K562 (cell line): ENCODE measurements around the gene DYNC2I2. TPM values are rescaled to one million over a fixed set of nuclear protein-coding genes. Genes with fewer than 3 reads are reported as not detected.

Source experiments
- CEBPB ChIP-seq: fragments of 450-650 bp; IDR thresholded peaks from 2 replicates; pipeline ENCODE4 v1.6.1; 2016; ENCODE audit warnings: missing genetic modification characterization, missing compliant biosample characterization
- CHD4 ChIP-seq: fragments of 200-600 bp; sonication (generic); IDR thresholded peaks from 3 replicates; pipeline ENCODE4 v1.6.1; 2012; ENCODE audit warnings: low read depth, mild to moderate bottlenecking, mixed read lengths, low read length, inconsistent platforms; ENCODE audit not compliant: insufficient read depth, insufficient replicate concordance, poor library complexity, severe bottlenecking
- GABPA ChIP-seq: fragments of 200-800 bp; sonication (Bioruptor generic); conservative IDR thresholded peaks from 2 replicates; pipeline ENCODE4 v1.6.1; 2016; ENCODE audit warnings: low read depth, missing genetic modification characterization, missing compliant biosample characterization
- ILK ChIP-seq: fragments of 450-650 bp; IDR thresholded peaks from 2 replicates; pipeline ENCODE4 v1.6.1; 2016; ENCODE audit warnings: missing genetic modification characterization, low read depth, mild to moderate bottlenecking, missing compliant biosample characterization, moderate library complexity, borderline replicate concordance
- polyA plus RNA-seq, 8 experiments: library from polyadenylated mRNA; depleted of rRNA in 4 of 8; stranded (reverse) in 5 of 8; unstranded in 3 of 8; fragments of >200 nt; fragmentation: Nextera tagmentation in 2 of 8; fragmentation: Illumina TruSeq in 1 of 8; extraction: Ambion mirVana in 2 of 8; extraction: Trizol in 1 of 8; gene quantifications; 2 replicates each; pipeline versions ENCODE4 v1.2.1 to v1.2.3, GENCODE V29; 2011 to 2014; ENCODE audit warnings: inconsistent platforms in 1 of 8, missing spikeins in 1 of 8
- total RNA-seq, 7 experiments: library from RNA; depleted of rRNA in 6 of 7; stranded (reverse); fragments of >200 nt in 6 of 7; fragmentation: Illumina TruSeq in 2 of 7; extraction: Trizol in 2 of 7; gene quantifications; 2 replicates each; pipeline versions ENCODE4 v1.2.1 to v1.2.3, GENCODE V29; 2011 to 2021; ENCODE audit warnings: low replicate concordance in 1 of 7
- TF ChIP-seq, protein P1 (sequence below): fragments of 250-450 bp; sonication (Bioruptor Pico); IDR thresholded peaks from 2 replicates; pipeline ENCODE4 v1.5.0; 2021; ENCODE audit warnings: mild to moderate bottlenecking, moderate library complexity
- TF ChIP-seq, protein P2 (sequence below): IDR thresholded peaks from 2 replicates; pipeline ENCODE4 v1.6.1; 2016; ENCODE audit warnings: missing genetic modification characterization, missing compliant biosample characterization

The DYNC2I2 gene
- total and polyA plus RNA-seq, 9 of the 15 experiments (the other 6 are each of a cell fraction or from before 2014, with no cell fraction given): 1.5 to 249 (median 70.0) TPM

DNA sequence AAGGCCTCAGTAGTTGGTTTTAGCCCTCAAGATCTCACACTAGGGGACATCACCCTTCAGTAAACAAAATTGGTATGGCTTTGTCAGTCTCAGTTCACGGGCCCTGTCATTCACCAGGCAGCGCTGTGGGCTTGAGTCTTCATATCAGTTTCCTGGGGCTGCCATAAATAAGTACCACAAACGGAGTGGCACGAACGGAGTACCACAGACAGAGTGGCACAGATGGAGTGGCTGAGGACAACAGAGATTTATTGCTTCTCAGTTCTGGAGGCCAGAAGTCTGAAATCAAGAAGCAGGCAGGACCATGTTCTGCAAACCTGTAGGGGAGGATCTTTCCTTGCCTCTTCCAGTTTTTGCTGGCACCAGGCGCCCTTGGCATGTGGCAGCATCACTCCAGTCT is 37.5 kb downstream of the DYNC2I2 start (continued):
- TF ChIP-seq, protein P1, sequence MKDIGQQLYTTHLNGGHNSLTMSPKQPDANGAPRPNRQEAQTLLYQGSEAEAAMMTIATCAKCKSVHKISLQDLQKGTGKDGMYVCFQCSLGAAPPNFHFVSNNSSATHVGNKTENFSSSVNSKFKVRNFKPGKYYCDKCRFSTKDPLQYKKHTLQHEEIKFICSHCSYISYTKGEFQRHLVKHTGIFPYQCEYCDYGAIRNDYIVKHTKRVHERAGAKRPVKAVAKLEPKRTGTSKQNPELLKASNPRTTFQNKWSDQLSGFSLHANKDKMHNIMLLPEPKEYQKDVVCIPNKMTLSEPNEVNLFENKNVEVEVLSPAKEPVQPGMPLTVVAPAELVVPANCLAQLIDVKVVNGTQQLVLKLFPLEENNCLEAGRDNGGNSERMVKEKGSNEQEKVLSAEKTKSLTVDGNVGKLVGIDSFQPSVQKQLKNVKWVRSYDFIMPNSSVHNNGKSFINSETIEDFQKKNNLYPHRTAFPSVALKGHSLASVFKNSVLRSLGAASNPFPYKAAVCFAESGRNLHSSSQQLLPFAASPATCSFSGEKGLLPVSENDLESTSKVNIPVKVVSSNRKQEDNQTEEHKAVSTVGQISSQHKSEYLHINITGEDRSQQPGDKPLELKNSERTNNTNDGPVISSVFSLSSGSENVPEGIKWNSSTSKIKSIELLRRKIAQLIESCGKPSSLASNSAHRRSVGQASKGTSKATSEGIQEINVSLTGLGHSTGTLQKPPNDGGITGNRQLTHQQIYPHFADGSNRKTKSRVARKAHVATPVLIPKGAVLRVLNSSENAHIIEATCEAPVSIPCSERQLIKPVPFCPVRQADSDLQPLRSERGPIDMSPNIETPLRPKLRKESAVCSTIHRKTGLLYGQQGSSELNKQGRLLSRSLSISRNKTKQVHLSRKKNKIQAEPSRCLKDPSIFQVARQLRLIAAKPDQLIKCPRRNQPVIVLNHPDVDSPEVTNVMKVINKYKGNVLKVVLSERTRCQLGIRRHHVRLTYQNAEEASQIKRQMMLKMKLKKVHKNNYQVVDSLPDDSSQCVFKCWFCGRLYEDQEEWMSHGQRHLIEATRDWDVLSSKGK: no peak
- TF ChIP-seq, protein P2, sequence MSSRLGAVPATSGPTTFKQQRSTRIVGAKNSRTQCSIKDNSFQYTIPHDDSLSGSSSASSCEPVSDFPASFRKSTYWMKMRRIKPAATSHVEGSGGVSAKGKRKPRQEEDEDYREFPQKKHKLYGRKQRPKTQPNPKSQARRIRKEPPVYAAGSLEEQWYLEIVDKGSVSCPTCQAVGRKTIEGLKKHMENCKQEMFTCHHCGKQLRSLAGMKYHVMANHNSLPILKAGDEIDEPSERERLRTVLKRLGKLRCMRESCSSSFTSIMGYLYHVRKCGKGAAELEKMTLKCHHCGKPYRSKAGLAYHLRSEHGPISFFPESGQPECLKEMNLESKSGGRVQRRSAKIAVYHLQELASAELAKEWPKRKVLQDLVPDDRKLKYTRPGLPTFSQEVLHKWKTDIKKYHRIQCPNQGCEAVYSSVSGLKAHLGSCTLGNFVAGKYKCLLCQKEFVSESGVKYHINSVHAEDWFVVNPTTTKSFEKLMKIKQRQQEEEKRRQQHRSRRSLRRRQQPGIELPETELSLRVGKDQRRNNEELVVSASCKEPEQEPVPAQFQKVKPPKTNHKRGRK: no peak
- no peak for TF ChIP-seq CEBPB
- TF ChIP-seq ILK (tag): no peak
- no peak for TF ChIP-seq CHD4
- TF ChIP-seq GABPA (tag): no peak
